BE2C (cell line): Measurements from ENCODE around the gene PRDM16.

ENCODE experiments used
- DNase-seq: peaks from one replicate; pipeline ENCODE4 v3.0.0-alpha.2; 2020
- H3K27me3 ChIP-seq: fragments of 250-450 bp; sonication (Bioruptor Pico); 2 replicates; pipeline ENCODE4 v1.5.1; 2020; ENCODE audit warnings: mild to moderate bottlenecking
- H3K36me3 ChIP-seq: fragments of 250-450 bp; sonication (Bioruptor Pico); 2 replicates; pipeline ENCODE4 v1.5.1; 2020; ENCODE audit warnings: mild to moderate bottlenecking
- H3K4me1 ChIP-seq: fragments of 250-450 bp; sonication (Bioruptor Pico); 2 replicates; pipeline ENCODE4 v1.5.1; 2020
- H3K4me3 ChIP-seq: 2 replicates; pipeline ENCODE4 v1.5.1; 2011; ENCODE audit warnings: low read depth, low read length
- H3K9me3 ChIP-seq: fragments of 250-450 bp; sonication (Bioruptor Pico); 2 replicates; pipeline ENCODE4 v1.5.1; 2020
- CTCF ChIP-seq: IDR thresholded peaks from 2 replicates; pipeline ENCODE4 v1.5.1; 2012; ENCODE audit warnings: mild to moderate bottlenecking, low read depth, low read length

The PRDM16 gene

DNA sequence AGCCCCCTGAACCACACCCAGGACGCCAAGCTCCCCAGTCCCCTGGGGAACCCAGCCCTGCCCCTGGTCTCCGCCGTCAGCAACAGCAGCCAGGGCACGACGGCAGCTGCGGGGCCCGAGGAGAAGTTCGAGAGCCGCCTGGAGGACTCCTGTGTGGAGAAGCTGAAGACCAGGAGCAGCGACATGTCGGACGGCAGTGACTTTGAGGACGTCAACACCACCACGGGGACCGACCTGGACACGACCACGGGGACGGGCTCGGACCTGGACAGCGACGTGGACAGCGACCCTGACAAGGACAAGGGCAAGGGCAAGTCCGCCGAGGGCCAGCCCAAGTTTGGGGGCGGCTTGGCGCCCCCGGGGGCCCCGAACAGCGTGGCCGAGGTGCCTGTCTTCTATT lies 342.8 kb downstream of the PRDM16 start:
- Histone ChIP-seq H3K36me3 (no peaks in the 10 kb centered on the region), H3K27me3 (peaks cover 8% of the 10 kb centered on the region)

GRCh38 chr1:3412376-3412775 lies 343.4 kb downstream of the PRDM16 start:
- H3K36me3 ChIP-seq = no peaks in the 10 kb centered on the region
- H3K27me3 ChIP-seq = peaks cover 8% of the 10 kb centered on the region
- no peak overlapping the region for H3K4me3 ChIP-seq
- no peak for TF ChIP-seq CTCF
- H3K4me1 ChIP-seq = no peaks in the 10 kb centered on the region
- no peak for DNase-seq
- H3K9me3 ChIP-seq = no peaks in the 10 kb centered on the region

More for the DNA sequence above, 342.8 kb downstream of the PRDM16 start:
- Histone ChIP-seq H3K4me1 (no peaks in the 10 kb centered on the region), H3K9me3 (no peaks in the 10 kb centered on the region), H3K4me3 (no peak overlapping the region)
- TF ChIP-seq CTCF = no peak
- DNase-seq = no peak

DNA sequence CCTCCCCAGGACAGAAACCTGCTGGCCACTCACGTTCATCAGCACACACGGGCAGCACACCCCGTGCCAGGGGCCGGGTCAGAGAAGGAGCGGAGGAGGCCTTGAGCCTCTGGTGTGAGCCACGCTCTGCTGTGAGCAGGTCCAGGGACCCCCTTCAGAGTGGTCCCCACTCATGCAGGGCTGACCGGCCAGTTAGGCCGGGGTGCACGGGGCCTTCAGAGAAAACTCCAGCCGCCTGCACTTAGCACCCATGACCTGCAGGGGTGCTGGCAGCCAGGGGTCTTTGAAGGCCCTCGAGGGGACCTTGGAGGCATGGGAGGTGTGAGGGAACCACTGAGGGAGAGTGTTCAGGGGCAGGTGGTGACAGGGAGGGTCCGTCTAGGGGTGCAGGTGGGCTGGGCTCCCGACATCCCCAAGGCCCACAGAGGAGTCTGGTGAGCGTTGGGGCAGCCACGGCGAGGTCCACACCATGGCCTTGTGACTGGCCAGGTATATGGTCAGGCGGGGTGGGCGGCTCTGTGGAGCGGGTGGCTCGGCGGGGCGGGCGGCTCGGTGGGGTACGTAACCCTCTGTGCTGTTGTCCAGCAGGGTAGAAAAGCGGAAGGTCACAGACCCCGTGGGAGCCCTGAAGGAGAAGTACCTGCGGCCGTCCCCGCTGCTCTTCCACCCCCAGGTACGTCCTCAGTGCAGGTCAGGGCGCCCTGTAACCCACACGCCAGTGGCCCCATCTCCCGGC lies 345.1 kb downstream of the PRDM16 start:
- no peak for TF ChIP-seq CTCF
- no peaks in the 10 kb centered on the region for H3K9me3 ChIP-seq
- peaks cover 8% of the 10 kb centered on the region for H3K27me3 ChIP-seq
- H3K4me3 ChIP-seq = no peak overlapping the region
- H3K36me3 ChIP-seq = no peaks in the 10 kb centered on the region
- no peak for DNase-seq
- H3K4me1 ChIP-seq = no peaks in the 10 kb centered on the region

GRCh38 chr1:3415260-3416090 lies 346.5 kb downstream of the PRDM16 start:
- no peak overlapping the region for H3K4me3 ChIP-seq
- peaks cover 8% of the 10 kb centered on the region for H3K27me3 ChIP-seq
- H3K4me1 ChIP-seq = no peaks in the 10 kb centered on the region
- no peak for TF ChIP-seq CTCF
- H3K9me3 ChIP-seq = no peaks in the 10 kb centered on the region
- DNase-seq = no peak
- no peaks in the 10 kb centered on the region for H3K36me3 ChIP-seq

DNA sequence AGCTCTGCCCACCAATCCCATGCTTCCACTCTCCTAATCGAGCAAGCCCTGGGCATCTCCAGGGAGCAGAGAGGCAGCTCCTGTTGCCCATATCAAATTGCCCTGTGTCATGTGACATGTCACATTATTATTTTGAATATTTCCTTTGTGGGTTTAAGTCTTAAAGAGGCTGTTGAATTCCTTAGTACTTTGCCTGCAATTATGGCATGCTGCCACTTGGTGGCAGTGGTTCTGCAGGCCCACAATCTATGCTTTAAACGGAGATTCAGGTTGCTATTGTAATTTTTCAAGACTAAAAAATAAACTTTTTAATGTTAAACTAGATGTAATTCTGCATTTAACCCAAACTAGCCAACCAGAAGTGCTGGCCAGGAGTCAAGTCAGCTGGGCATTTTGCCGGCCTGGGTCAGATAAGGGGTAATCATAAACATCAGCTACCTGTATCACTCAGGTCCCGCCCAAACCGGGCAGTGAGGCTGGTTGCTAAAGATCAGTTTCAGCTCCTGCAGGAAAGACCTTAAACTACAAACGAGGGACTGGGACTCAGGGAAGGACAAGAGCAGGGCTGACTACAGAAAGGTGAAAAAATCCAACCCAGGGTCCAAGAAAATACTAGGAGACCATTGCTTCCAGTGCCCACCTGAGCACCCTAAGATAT lies 348.2 kb downstream of the PRDM16 start:
- H3K36me3 ChIP-seq = no peaks in the 10 kb centered on the region
- peak; percentile 52 for TF ChIP-seq CTCF
- no peaks in the 10 kb centered on the region for H3K4me1 ChIP-seq
- H3K9me3 ChIP-seq = no peaks in the 10 kb centered on the region
- no peak for DNase-seq
- no peak overlapping the region for H3K4me3 ChIP-seq
- H3K27me3 ChIP-seq = no peaks in the 10 kb centered on the region; the same call in 1 of the 2 replicates
